ENCODE data around the gene CLDN18. TPM values are rescaled to one million over a fixed set of nuclear protein-coding genes. Genes with fewer than 3 reads are reported as not detected.

Gene CLDN18
- total and polyA plus RNA-seq, 9 of the 15 experiments (the other 6 are each of a cell fraction or from before 2014, with no cell fraction given) = 0.11 TPM; not detected in 8

DNA sequence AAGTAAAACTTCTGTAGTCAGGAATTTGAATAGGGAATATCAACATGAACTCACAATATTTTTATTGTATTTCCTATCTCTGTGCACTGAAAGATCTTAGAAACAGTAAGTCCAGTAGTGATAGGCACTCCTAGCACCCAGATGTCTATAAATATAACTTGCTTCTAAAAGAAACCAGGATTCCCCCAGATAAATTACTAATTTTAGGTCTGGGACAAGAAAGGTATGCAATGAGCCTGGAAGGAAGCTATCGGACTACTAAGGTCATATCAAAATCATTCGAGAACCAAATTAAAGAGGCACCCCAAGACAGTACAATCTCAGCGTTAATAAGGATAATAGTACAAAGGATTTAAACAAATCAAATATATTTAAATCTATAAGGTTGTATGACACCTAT is 47.4 kb downstream of the CLDN18 start:
- no peak overlapping the region for H3K4me3 ChIP-seq

DNA sequence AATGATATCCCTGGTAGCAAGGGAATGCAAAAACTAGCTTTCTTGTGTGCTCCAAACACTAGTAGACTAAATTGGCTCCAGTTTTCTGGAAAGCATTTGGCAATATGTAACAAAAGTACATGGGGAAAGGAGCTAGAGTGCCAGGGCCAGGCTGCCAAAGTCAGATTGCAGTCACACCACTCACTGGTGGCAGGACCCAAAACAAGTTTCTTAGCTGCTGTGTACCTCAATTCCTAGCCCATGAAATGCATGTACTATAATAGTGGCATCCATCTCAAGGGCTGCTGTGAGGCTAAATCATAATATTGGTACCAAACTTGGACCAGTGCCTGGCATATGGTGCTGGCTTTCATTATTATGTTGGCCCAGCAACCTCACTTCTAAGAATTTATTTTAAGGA is 49.3 kb downstream of the CLDN18 start:
- Histone ChIP-seq H3K4me2 (ENCODE audit: insufficient read depth, low read length) (no peak overlapping the region), H3K27me3 (ENCODE audit: control insufficient read depth in 2 of 2, insufficient read depth in 2 of 2, low read length in 2 of 2) (peaks cover 0 to 4% of the 10 kb centered on the region in 2 experiments; a peak in 1 of 5 replicates), H3K9me3 (replicated peaks; ENCODE audit: control insufficient read depth, insufficient read depth, low read depth, low read length) (no peaks in the 10 kb centered on the region), H3K9me1 (ENCODE audit: control insufficient read depth, insufficient read depth, low read length) (no peaks in the 10 kb centered on the region), H3K9ac (ENCODE audit: insufficient read depth in 1 of 2, low read depth in 2 of 2, low read length in 2 of 2) (no peak overlapping the region), H3K4me1 (replicated peaks in 1 of 2; ENCODE audit: control insufficient read depth in 2 of 2, insufficient read depth in 2 of 2, low read length in 2 of 2) (no peaks in the 10 kb centered on the region), H3K79me2 (ENCODE audit: control insufficient read depth, insufficient read depth, low read length) (no peaks in the 10 kb centered on the region), H3K27ac (ENCODE audit: extremely low read depth, low read depth, low read length) (no peak overlapping the region), H3K4me3 (no peak overlapping the region), H3K36me3 (ENCODE audit: control insufficient read depth, insufficient read depth, low read length) (no peaks in the 10 kb centered on the region), H4K20me1 (replicated peaks; ENCODE audit: control insufficient read depth, insufficient read depth, low read length) (no peaks in the 10 kb centered on the region), H2AFZ (ENCODE audit: low read depth, low read length) (no peak overlapping the region)
- CTCF ChIA-PET (ENCODE audit: low intra/inter-chr PET ratio) = no interaction called here
- FAIRE-seq (no peak), DNase-seq (ENCODE audit: extremely low read depth in 1 of 4, low spot score in 3 of 4) (no peak), ATAC-seq (no peak)
- intact Hi-C loops (cut with micrococcal nuclease) (no loop called here), in situ Hi-C loops (cut with MboI) (loop anchor here (25.0 kb wide), 1 partner anchor 878 kb away; the partner anchor contains the start of genes FOXL2 and FOXL2NB)
- no peak for TF ChIP-seq SUPT5H (IDR thresholded peaks at IDR 0.05)
- no peak for TF ChIP-seq ZNF124 (CRISPR knock-in tag; IDR thresholded peaks at IDR 0.05)
- TF ChIP-seq, protein P1, sequence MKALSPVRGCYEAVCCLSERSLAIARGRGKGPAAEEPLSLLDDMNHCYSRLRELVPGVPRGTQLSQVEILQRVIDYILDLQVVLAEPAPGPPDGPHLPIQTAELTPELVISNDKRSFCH (CRISPR knock-in tag; IDR thresholded peaks at IDR 0.05) = no peak
- TF ChIP-seq, protein P1 (tag; IDR thresholded peaks at IDR 0.05) = no peak
- no peak for TF ChIP-seq MEF2A (IDR thresholded peaks at IDR 0.05; ENCODE audit: control insufficient read depth, low read depth, low read length)
- no peak for TF ChIP-seq MAX (CRISPR knock-in tag; IDR thresholded peaks at IDR 0.05)
- no peak for TF ChIP-seq CBX8 (IDR thresholded peaks at IDR 0.05; ENCODE audit: borderline replicate concordance, extremely low read depth, low read depth, low read length, poor library complexity, severe bottlenecking)
- no peak for TF ChIP-seq ZNF184 (CRISPR knock-in tag; IDR thresholded peaks at IDR 0.05)
- no peak for TF ChIP-seq SLC30A9 (CRISPR knock-in tag; IDR thresholded peaks at IDR 0.05)
- POLR2A ChIA-PET = interaction anchor here (0.6 to 0.7 kb wide), 2 partner anchors 248 to 272 kb away, joined by 3 to 4 read pairs; no protein-coding TSS in a partner anchor
- BruUV-seq (replicated peaks) = no TSS peak

More for the DNA sequence above, 47.4 kb downstream of the CLDN18 start:
- ATAC-seq (no peak), FAIRE-seq (no peak), DNase-seq (ENCODE audit: extremely low read depth in 1 of 4, low spot score in 3 of 4) (no peak)
- no peaks in the 10 kb centered on the region for H3K36me3 ChIP-seq (ENCODE audit: control insufficient read depth, insufficient read depth, low read length)
- H3K9me1 ChIP-seq (ENCODE audit: control insufficient read depth, insufficient read depth, low read length) = no peaks in the 10 kb centered on the region
- no peak overlapping the region for H3K9ac ChIP-seq (ENCODE audit: insufficient read depth in 1 of 2, low read depth in 2 of 2, low read length in 2 of 2)
- H3K4me2 ChIP-seq (ENCODE audit: insufficient read depth, low read length) = no peak overlapping the region
- no peaks in the 10 kb centered on the region for H3K9me3 ChIP-seq (replicated peaks; ENCODE audit: control insufficient read depth, insufficient read depth, low read depth, low read length)
- no peaks in the 10 kb centered on the region for H3K79me2 ChIP-seq (ENCODE audit: control insufficient read depth, insufficient read depth, low read length)
- H3K4me1 ChIP-seq (replicated peaks in 1 of 2; ENCODE audit: control insufficient read depth in 2 of 2, insufficient read depth in 2 of 2, low read length in 2 of 2) = no peaks in the 10 kb centered on the region
- H3K27me3 ChIP-seq (ENCODE audit: control insufficient read depth in 2 of 2, insufficient read depth in 2 of 2, low read length in 2 of 2) = no peaks in the 10 kb centered on the region
- BruUV-seq (replicated peaks) = no TSS peak
- H2AFZ ChIP-seq (ENCODE audit: low read depth, low read length) = no peak overlapping the region
- 0% methylated on average over 3 of the region's 3 CpGs for WGBS (ENCODE audit: insufficient coverage, low coverage, missing lambda C conversion rate)
- ChIA-PET CTCF (ENCODE audit: low intra/inter-chr PET ratio) (no interaction called here), POLR2A (no interaction called here)
- no peaks in the 10 kb centered on the region for H4K20me1 ChIP-seq (replicated peaks; ENCODE audit: control insufficient read depth, insufficient read depth, low read length)
- in situ Hi-C loops (cut with MboI) (loop anchor here (25.0 kb wide), 1 partner anchor 880 kb away; the partner anchor contains the start of genes FOXL2 and FOXL2NB), intact Hi-C loops (cut with micrococcal nuclease) (no loop called here)
- H3K27ac ChIP-seq (ENCODE audit: extremely low read depth, low read depth, low read length) = no peak overlapping the region
- TF ChIP-seq MTA1 (IDR thresholded peaks at IDR 0.05; ENCODE audit: borderline replicate concordance) = no peak
